Cardiac muscle cell (in vitro differentiated cells and primary cell): ENCODE measurements around the gene RPL14. TPM values are rescaled to one million over a fixed set of nuclear protein-coding genes. Genes with fewer than 3 reads are reported as not detected.

Source experiments
- DNase-seq, 2 donors: peaks; one replicate each; pipeline versions ENCODE4 v3.0.0 to v3.0.0-alpha.2; 2010 to 2017; ENCODE audit warnings: low read depth in 1 of 2, low spot score in 1 of 2
- H3K27ac ChIP-seq: fragments of 200-600 bp; sonication (generic); 2 replicates; pipeline ENCODE4 v1.5.1; 2016
- H3K27me3 ChIP-seq: fragments of 200-600 bp; sonication (generic); 2 replicates; pipeline ENCODE4 v1.6.0; 2016; ENCODE audit warnings: control low read depth
- H3K36me3 ChIP-seq: fragments of 200-600 bp; sonication (generic); 2 replicates; pipeline ENCODE4 v1.5.1; 2016; ENCODE audit warnings: control low read depth
- H3K4me1 ChIP-seq: fragments of 200-600 bp; sonication (generic); 2 replicates; pipeline ENCODE4 v1.8.1; 2017; ENCODE audit warnings: low read depth, mild to moderate bottlenecking, mixed run types
- H3K4me3 ChIP-seq: fragments of 200-600 bp; sonication (generic); 2 replicates; pipeline ENCODE4 v1.5.1; 2016; ENCODE audit warnings: mild to moderate bottlenecking
- H3K9me3 ChIP-seq: fragments of 200-600 bp; sonication (generic); 2 replicates; pipeline ENCODE4 v1.5.1; 2017; ENCODE audit warnings: low read depth, mild to moderate bottlenecking, control low read depth
- CTCF ChIP-seq: IDR thresholded peaks from 2 replicates; pipeline ENCODE4 v1.5.1; 2012; ENCODE audit warnings: low read depth, mild to moderate bottlenecking, low read length
- polyA plus RNA-seq: library from polyadenylated mRNA; unstranded; fragments of >200 nt; fragmentation: Nextera tagmentation; extraction: Ambion mirVana; gene quantifications from 2 replicates; pipeline ENCODE4 v1.2.1, GENCODE V29; 2016
- total RNA-seq: library from RNA; depleted of rRNA; stranded (reverse); fragments of >200 nt; gene quantifications from 2 replicates; pipeline ENCODE4 v1.2.3, GENCODE V29; 2016

The RPL14 gene
- total and polyA plus RNA-seq, 2 experiments from 2014 or later, result 408 to 427 TPM

- no peak for DNase-seq
- Histone ChIP-seq H3K9me3 (no peaks in the 10 kb centered on the region), H3K4me1 (peaks cover 4% of the 10 kb centered on the region), H3K36me3 (no peaks in the 10 kb centered on the region), H3K27ac (peak overlapping the region; percentile 60), H3K4me3 (no peak overlapping the region), H3K27me3 (no peaks in the 10 kb centered on the region)
- no peak for TF ChIP-seq CTCF
Measured at GRCh38 chr3:40450438-40450837, 6.7 kb upstream of the RPL14 start.

GRCh38 chr3:40451551-40451950, 5.6 kb upstream of the RPL14 start:
- no peak for DNase-seq
- Histone ChIP-seq H3K9me3 (no peaks in the 10 kb centered on the region), H3K27ac (no peak overlapping the region), H3K36me3 (no peaks in the 10 kb centered on the region), H3K27me3 (no peaks in the 10 kb centered on the region), H3K4me1 (peaks cover 4% of the 10 kb centered on the region), H3K4me3 (no peak overlapping the region)
- TF ChIP-seq CTCF, result no peak

- no peak for TF ChIP-seq CTCF
- no peak for DNase-seq
- H3K27me3 ChIP-seq, result no peaks in the 10 kb centered on the region
- peak overlapping the region; percentile 95 for H3K27ac ChIP-seq
- H3K9me3 ChIP-seq, result no peaks in the 10 kb centered on the region
- H3K4me3 ChIP-seq, result peak overlapping the region; percentile 66
- H3K36me3 ChIP-seq, result no peaks in the 10 kb centered on the region
- peaks cover 4% of the 10 kb centered on the region for H3K4me1 ChIP-seq
Measured at GRCh38 chr3:40452057-40452456, 5.1 kb upstream of the RPL14 start.

- TF ChIP-seq CTCF, result no peak
- Histone ChIP-seq H3K27me3 (no peaks in the 10 kb centered on the region), H3K9me3 (no peaks in the 10 kb centered on the region), H3K4me3 (peak overlapping the region; percentile 66), H3K27ac (peak overlapping the region; percentile 95), H3K36me3 (no peaks in the 10 kb centered on the region), H3K4me1 (peaks cover 4% of the 10 kb centered on the region)
- no peak for DNase-seq
Measured at GRCh38 chr3:40452562-40452875, 4.6 kb upstream of the RPL14 start.

GRCh38 chr3:40452876-40453730, 4.0 kb upstream of the RPL14 start:
- Histone ChIP-seq H3K36me3 (no peaks in the 10 kb centered on the region), H3K27ac (peak overlapping the region; percentile 95), H3K27me3 (no peaks in the 10 kb centered on the region), H3K4me3 (peak overlapping the region; percentile 66), H3K4me1 (peaks cover 4% of the 10 kb centered on the region), H3K9me3 (no peaks in the 10 kb centered on the region)
- no peak for TF ChIP-seq CTCF
- DNase-seq, result peak; percentile 99 to 100
